ENCODE data around the gene RWDD4. TPM values are rescaled to one million over a fixed set of nuclear protein-coding genes. Genes with fewer than 3 reads are reported as not detected.

The RWDD4 gene
- total RNA-seq, 4 donors from 2014 or later = 11.8 to 31.2 (median 19.3) TPM

GRCh38 chr4:183591301-183591700, 67.7 kb downstream of the RWDD4 start:
- Histone ChIP-seq H3K9me3 (no peaks in the 10 kb centered on the region), H3K27me3 (no peaks in the 10 kb centered on the region), H3K27ac (no peak overlapping the region), H3K4me1 (no peaks in the 10 kb centered on the region), H3K36me3 (no peaks in the 10 kb centered on the region), H3K4me3 (no peak overlapping the region)
- TF ChIP-seq CTCF (IDR thresholded peaks at IDR 0.05) (no peak), POLR2A (IDR thresholded peaks at IDR 0.05) (no peak)
- no peak for DNase-seq
- intact Hi-C loops (cut with DNase I; ENCODE audit: low total_unique reads) = no loop called here

Small RNAs within 50 kb of the gene (small RNA-seq; reads per million reads assigned to genes)
- gene RNU6-1053P (not detected), gene RNU6-335P (not detected), gene RNU6-479P (not detected)

Other genes with a start within 250 kb of the RWDD4 start
- gene CDKN2AIP, start 214.5 kb downstream of the RWDD4 start, total RNA-seq = 10 to 100 TPM; 18.5 to 37.1 (median 23.9) TPM
- 10 to 100 TPM in 2 of 4 donors, 1 to 10 TPM in 2; 3.8 to 16.1 (median 10.0) TPM for gene ING2, start 154.1 kb downstream of the RWDD4 start, total RNA-seq
- gene TRAPPC11, start 108 bp upstream of the RWDD4 start, total RNA-seq = 10 to 100 TPM; 18.4 to 96.8 (median 53.5) TPM
- gene STOX2, start 246.1 kb upstream of the RWDD4 start, total RNA-seq = 10 to 100 TPM in 2 of 4 donors, 1 to 10 TPM in 2; 2.9 to 19.4 (median 11.1) TPM

Measured in uterus (tissue), 4 donors.